ENCODE measurements around the gene SAMD8.

Gene SAMD8

DNA sequence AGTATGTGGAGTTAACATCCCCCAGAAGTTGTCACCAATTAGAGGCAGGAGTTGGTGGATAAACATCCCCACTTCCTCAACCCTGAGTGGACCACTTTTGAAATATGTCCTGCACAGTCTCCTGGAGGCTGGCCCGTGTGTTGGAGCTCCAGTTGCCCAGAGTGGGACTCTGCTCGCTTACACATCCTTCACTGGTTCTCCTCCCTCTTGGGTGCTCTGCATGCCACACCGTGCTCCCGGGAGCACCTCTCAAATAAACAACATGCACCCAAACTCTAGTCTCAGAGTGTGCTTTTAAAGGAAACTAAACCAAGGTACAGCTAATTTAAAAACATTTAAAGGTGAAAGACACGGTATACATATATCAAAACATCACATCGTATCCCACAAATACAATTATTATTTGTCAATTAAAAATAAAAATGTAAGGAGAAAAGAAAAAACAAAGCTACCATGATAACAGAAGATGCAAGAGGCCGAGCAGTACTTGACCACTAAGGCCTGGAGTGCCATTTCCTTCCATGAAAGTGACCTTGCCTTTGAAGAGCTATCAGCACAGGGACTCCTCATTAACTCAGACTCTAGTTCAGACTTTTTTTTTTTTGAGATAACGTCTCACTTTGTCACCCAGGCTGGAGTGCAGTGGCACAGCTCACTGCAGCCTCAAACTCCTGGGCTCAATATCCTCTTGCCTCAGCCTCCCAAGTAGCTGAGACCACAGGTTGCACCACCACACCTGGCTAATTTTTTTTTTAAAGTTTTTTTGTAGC is 47.8 kb upstream of the SAMD8 start:
- Histone ChIP-seq H2BK12ac (ENCODE audit: low read length) (no peak overlapping the region), H2BK5ac (ENCODE audit: low read length) (no peak overlapping the region), H3K4me3 (ENCODE audit: low read length in 2 of 2) (no peak overlapping the region), H3K18ac (ENCODE audit: low read length) (no peak overlapping the region), H3K4me2 (ENCODE audit: insufficient read depth, low read length, poor library complexity, severe bottlenecking) (no peak overlapping the region), H2AK5ac (ENCODE audit: low read depth, low read length) (no peak overlapping the region), H2BK15ac (ENCODE audit: low read length) (no peak overlapping the region), H2AFZ (ENCODE audit: low read length) (no peak overlapping the region), H3K27me3 (ENCODE audit: control insufficient read depth in 3 of 3, insufficient read depth in 3 of 3, low read depth in 1 of 3, low read length in 3 of 3) (no peaks in the 10 kb centered on the region), H2BK120ac (ENCODE audit: low read depth, low read length) (no peak overlapping the region), H4K8ac (ENCODE audit: low read depth, low read length) (no peak overlapping the region), H3K27ac (replicated peaks; ENCODE audit: low read length) (no peak overlapping the region), H3K36me3 (replicated peaks in 1 of 2; ENCODE audit: control insufficient read depth in 2 of 2, insufficient read depth in 2 of 2, low read length in 2 of 2) (no peaks in the 10 kb centered on the region), H3K9ac (ENCODE audit: low read depth, low read length, poor library complexity) (no peak overlapping the region), H3K9me3 (replicated peaks in 1 of 2; ENCODE audit: control insufficient read depth in 2 of 2, insufficient read depth in 1 of 2, low read depth in 1 of 2, low read length in 2 of 2) (no peaks in the 10 kb centered on the region), H3K23ac (ENCODE audit: low read depth, low read length, poor library complexity) (no peak overlapping the region), H3K4ac (ENCODE audit: low read length) (no peak overlapping the region), H3K14ac (ENCODE audit: low read length) (no peak overlapping the region), H4K91ac (ENCODE audit: low read depth, low read length, poor library complexity) (no peak overlapping the region), H3K79me1 (ENCODE audit: low read depth, low read length) (no peaks in the 10 kb centered on the region), H3K4me1 (ENCODE audit: control insufficient read depth in 2 of 2, insufficient read depth in 1 of 2, low read depth in 1 of 2, low read length in 2 of 2) (peaks cover 0 to 5% of the 10 kb centered on the region in 2 donors)
- no peak for DNase-seq (ENCODE audit: low spot score)
- WGBS, 2 donors (ENCODE audit: extremely low coverage in 2 of 2, insufficient read length in 2 of 2, insufficient replicate concordance in 1 of 2), result no CpG with 5 or more reads among the region's 8 CpGs

DNA sequence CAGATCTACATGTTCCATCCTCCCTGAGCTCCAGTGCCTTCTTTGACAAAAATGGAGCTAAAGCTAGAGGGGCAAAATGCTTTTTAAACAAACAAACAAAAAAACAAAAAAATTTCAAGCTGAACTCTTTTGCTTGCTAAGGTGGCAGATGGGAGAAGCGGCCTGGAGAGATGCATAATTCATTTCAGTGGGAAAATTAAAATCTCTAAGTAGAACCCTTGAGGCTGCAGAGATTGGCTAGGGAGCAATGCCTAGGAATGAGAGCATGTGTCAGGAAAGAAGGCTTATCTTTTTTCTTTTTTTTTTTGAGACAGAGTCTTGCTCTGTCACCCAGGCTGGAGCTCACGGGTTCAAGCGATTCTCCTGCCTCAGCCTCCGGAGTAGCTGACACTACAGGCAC is 46.4 kb upstream of the SAMD8 start:
- no peak overlapping the region for H2BK5ac ChIP-seq (ENCODE audit: low read length)
- no peak overlapping the region for H3K4me3 ChIP-seq (ENCODE audit: low read length in 2 of 2)
- H4K8ac ChIP-seq (ENCODE audit: low read depth, low read length), result no peak overlapping the region
- no peak overlapping the region for H3K4me2 ChIP-seq (ENCODE audit: insufficient read depth, low read length, poor library complexity, severe bottlenecking)
- H3K14ac ChIP-seq (ENCODE audit: low read length), result no peak overlapping the region
- no peak overlapping the region for H2BK12ac ChIP-seq (ENCODE audit: low read length)
- H3K9ac ChIP-seq (ENCODE audit: low read depth, low read length, poor library complexity), result no peak overlapping the region
- no CpG with 5 or more reads among the region's 4 CpGs for WGBS, 2 donors (ENCODE audit: extremely low coverage in 2 of 2, insufficient read length in 2 of 2, insufficient replicate concordance in 1 of 2)
- H2BK120ac ChIP-seq (ENCODE audit: low read depth, low read length), result no peak overlapping the region
- H3K9me3 ChIP-seq (replicated peaks in 1 of 2; ENCODE audit: control insufficient read depth in 2 of 2, insufficient read depth in 1 of 2, low read depth in 1 of 2, low read length in 2 of 2), result no peaks in the 10 kb centered on the region
- no peak overlapping the region for H4K91ac ChIP-seq (ENCODE audit: low read depth, low read length, poor library complexity)
- no peak overlapping the region for H2AFZ ChIP-seq (ENCODE audit: low read length)
- DNase-seq (ENCODE audit: low spot score), result no peak
- H3K18ac ChIP-seq (ENCODE audit: low read length), result no peak overlapping the region
- H3K23ac ChIP-seq (ENCODE audit: low read depth, low read length, poor library complexity), result no peak overlapping the region
- no peak overlapping the region for H3K27ac ChIP-seq (replicated peaks; ENCODE audit: low read length)
- no peaks in the 10 kb centered on the region for H3K79me1 ChIP-seq (ENCODE audit: low read depth, low read length)
- H3K27me3 ChIP-seq (ENCODE audit: control insufficient read depth in 3 of 3, insufficient read depth in 3 of 3, low read depth in 1 of 3, low read length in 3 of 3), result no peaks in the 10 kb centered on the region
- H3K4ac ChIP-seq (ENCODE audit: low read length), result no peak overlapping the region
- no peaks in the 10 kb centered on the region for H3K36me3 ChIP-seq (replicated peaks in 1 of 2; ENCODE audit: control insufficient read depth in 2 of 2, insufficient read depth in 2 of 2, low read length in 2 of 2)
- H2BK15ac ChIP-seq (ENCODE audit: low read length), result no peak overlapping the region
- no peak overlapping the region for H2AK5ac ChIP-seq (ENCODE audit: low read depth, low read length)
- H3K4me1 ChIP-seq (ENCODE audit: control insufficient read depth in 2 of 2, insufficient read depth in 1 of 2, low read depth in 1 of 2, low read length in 2 of 2), result no peaks in the 10 kb centered on the region

DNA sequence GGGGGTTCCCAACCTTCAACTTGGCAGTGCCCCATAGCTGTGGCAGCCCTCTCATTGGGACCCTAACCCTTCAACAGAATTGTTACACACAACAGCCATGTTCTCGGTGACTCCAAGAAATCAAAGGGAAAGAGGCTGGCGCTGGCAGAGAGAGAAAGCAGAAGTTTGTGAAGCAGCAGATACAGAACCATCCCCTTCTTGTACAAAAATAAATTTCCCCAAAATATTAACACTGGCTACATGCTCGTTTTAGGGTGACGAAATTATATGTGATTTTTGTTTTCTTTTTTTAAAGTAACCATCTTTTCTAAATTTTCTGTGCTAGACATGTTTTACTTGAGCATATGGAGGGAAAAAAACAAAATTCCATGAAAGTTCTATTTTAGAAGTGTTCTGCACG is 45.2 kb upstream of the SAMD8 start:
- no peak overlapping the region for H2BK15ac ChIP-seq (ENCODE audit: low read length)
- H2AK5ac ChIP-seq (ENCODE audit: low read depth, low read length), result no peak overlapping the region
- no peak overlapping the region for H4K91ac ChIP-seq (ENCODE audit: low read depth, low read length, poor library complexity)
- H3K27me3 ChIP-seq (ENCODE audit: control insufficient read depth in 3 of 3, insufficient read depth in 3 of 3, low read depth in 1 of 3, low read length in 3 of 3), result no peaks in the 10 kb centered on the region
- no peak overlapping the region for H3K14ac ChIP-seq (ENCODE audit: low read length)
- no peak overlapping the region for H3K23ac ChIP-seq (ENCODE audit: low read depth, low read length, poor library complexity)
- H2BK12ac ChIP-seq (ENCODE audit: low read length), result no peak overlapping the region
- no peaks in the 10 kb centered on the region for H3K79me1 ChIP-seq (ENCODE audit: low read depth, low read length)
- H3K9me3 ChIP-seq (replicated peaks in 1 of 2; ENCODE audit: control insufficient read depth in 2 of 2, insufficient read depth in 1 of 2, low read depth in 1 of 2, low read length in 2 of 2), result no peaks in the 10 kb centered on the region
- H4K8ac ChIP-seq (ENCODE audit: low read depth, low read length), result no peak overlapping the region
- H2BK120ac ChIP-seq (ENCODE audit: low read depth, low read length), result no peak overlapping the region
- no peak overlapping the region for H2BK5ac ChIP-seq (ENCODE audit: low read length)
- DNase-seq (ENCODE audit: low spot score), result no peak
- H3K18ac ChIP-seq (ENCODE audit: low read length), result no peak overlapping the region
- no peak overlapping the region for H3K27ac ChIP-seq (replicated peaks; ENCODE audit: low read length)
- H3K4me2 ChIP-seq (ENCODE audit: insufficient read depth, low read length, poor library complexity, severe bottlenecking), result no peak overlapping the region
- no CpG with 5 or more reads among the region's 5 CpGs for WGBS, 2 donors (ENCODE audit: extremely low coverage in 2 of 2, insufficient read length in 2 of 2, insufficient replicate concordance in 1 of 2)
- H3K4ac ChIP-seq (ENCODE audit: low read length), result no peak overlapping the region
- no peak overlapping the region for H2AFZ ChIP-seq (ENCODE audit: low read length)
- H3K36me3 ChIP-seq (replicated peaks in 1 of 2; ENCODE audit: control insufficient read depth in 2 of 2, insufficient read depth in 2 of 2, low read length in 2 of 2), result no peaks in the 10 kb centered on the region
- H3K4me3 ChIP-seq (ENCODE audit: low read length in 2 of 2), result no peak overlapping the region
- no peaks in the 10 kb centered on the region for H3K4me1 ChIP-seq (ENCODE audit: control insufficient read depth in 2 of 2, insufficient read depth in 1 of 2, low read depth in 1 of 2, low read length in 2 of 2)
- no peak overlapping the region for H3K9ac ChIP-seq (ENCODE audit: low read depth, low read length, poor library complexity)

DNA sequence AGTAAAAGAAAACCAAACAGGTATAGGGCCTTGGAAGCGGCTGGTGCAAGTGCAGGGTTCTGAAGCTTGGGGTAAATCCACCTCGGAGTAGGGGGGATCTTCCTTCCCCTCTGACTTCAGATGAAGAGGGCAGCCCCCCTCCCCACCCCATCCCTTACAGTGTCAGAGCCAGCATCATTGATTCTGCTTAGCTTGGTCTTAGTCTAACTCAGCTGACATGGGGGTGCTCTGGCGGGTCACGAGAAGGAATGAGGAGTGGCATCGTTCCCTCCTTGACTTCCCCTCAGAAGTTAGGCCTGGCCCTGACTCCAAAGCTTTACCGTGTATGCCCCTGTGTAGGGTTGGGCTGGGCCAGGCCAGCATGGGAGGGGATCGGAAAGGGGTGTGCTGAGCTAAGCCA is 44.2 kb upstream of the SAMD8 start:
- Histone ChIP-seq H2BK15ac (ENCODE audit: low read length) (no peak overlapping the region), H3K4me2 (ENCODE audit: insufficient read depth, low read length, poor library complexity, severe bottlenecking) (no peak overlapping the region)

More for the DNA sequence above, 44.2 kb upstream of the SAMD8 start:
- Histone ChIP-seq H2AFZ (ENCODE audit: low read length) (no peak overlapping the region), H3K23ac (ENCODE audit: low read depth, low read length, poor library complexity) (no peak overlapping the region), H3K4me3 (ENCODE audit: low read length in 2 of 2) (no peak overlapping the region), H3K27me3 (ENCODE audit: control insufficient read depth in 3 of 3, insufficient read depth in 3 of 3, low read depth in 1 of 3, low read length in 3 of 3) (no peaks in the 10 kb centered on the region), H3K79me1 (ENCODE audit: low read depth, low read length) (no peaks in the 10 kb centered on the region), H3K4ac (ENCODE audit: low read length) (no peak overlapping the region), H3K36me3 (replicated peaks in 1 of 2; ENCODE audit: control insufficient read depth in 2 of 2, insufficient read depth in 2 of 2, low read length in 2 of 2) (no peaks in the 10 kb centered on the region), H2BK5ac (ENCODE audit: low read length) (no peak overlapping the region), H3K9ac (ENCODE audit: low read depth, low read length, poor library complexity) (no peak overlapping the region), H3K27ac (replicated peaks; ENCODE audit: low read length) (no peak overlapping the region), H3K14ac (ENCODE audit: low read length) (no peak overlapping the region), H2AK5ac (ENCODE audit: low read depth, low read length) (no peak overlapping the region), H3K9me3 (replicated peaks in 1 of 2; ENCODE audit: control insufficient read depth in 2 of 2, insufficient read depth in 1 of 2, low read depth in 1 of 2, low read length in 2 of 2) (no peaks in the 10 kb centered on the region), H3K18ac (ENCODE audit: low read length) (no peak overlapping the region), H4K8ac (ENCODE audit: low read depth, low read length) (no peak overlapping the region), H4K91ac (ENCODE audit: low read depth, low read length, poor library complexity) (no peak overlapping the region), H3K4me1 (ENCODE audit: control insufficient read depth in 2 of 2, insufficient read depth in 1 of 2, low read depth in 1 of 2, low read length in 2 of 2) (no peaks in the 10 kb centered on the region), H2BK120ac (ENCODE audit: low read depth, low read length) (no peak overlapping the region), H2BK12ac (ENCODE audit: low read length) (no peak overlapping the region)
- DNase-seq (ENCODE audit: low spot score), result no peak
- WGBS, 2 donors (ENCODE audit: extremely low coverage in 2 of 2, insufficient read length in 2 of 2, insufficient replicate concordance in 1 of 2), result no CpG with 5 or more reads among the region's 7 CpGs
